OCI-LY1 (cell line): ENCODE results near the gene ZSWIM3.

Experiments
- EZH2 ChIP-seq: fragments of 200-600 bp; sonication (generic), shearing (Covaris generic); IDR thresholded peaks from 2 replicates; pipeline ENCODE4 v1.8.0; 2017; ENCODE audit warnings: borderline replicate concordance, mixed run types, mild to moderate bottlenecking, antibody characterized with exemption, low read length, moderate library complexity, mixed read lengths
- TF ChIP-seq, protein P1 (sequence below): fragments of 200-600 bp; sonication (generic), shearing (Covaris generic); IDR thresholded peaks from 2 replicates; pipeline ENCODE4 v1.5.1; 2017; ENCODE audit warnings: mild to moderate bottlenecking, antibody characterized with exemption, low read length, moderate library complexity, mixed read lengths

DNA sequence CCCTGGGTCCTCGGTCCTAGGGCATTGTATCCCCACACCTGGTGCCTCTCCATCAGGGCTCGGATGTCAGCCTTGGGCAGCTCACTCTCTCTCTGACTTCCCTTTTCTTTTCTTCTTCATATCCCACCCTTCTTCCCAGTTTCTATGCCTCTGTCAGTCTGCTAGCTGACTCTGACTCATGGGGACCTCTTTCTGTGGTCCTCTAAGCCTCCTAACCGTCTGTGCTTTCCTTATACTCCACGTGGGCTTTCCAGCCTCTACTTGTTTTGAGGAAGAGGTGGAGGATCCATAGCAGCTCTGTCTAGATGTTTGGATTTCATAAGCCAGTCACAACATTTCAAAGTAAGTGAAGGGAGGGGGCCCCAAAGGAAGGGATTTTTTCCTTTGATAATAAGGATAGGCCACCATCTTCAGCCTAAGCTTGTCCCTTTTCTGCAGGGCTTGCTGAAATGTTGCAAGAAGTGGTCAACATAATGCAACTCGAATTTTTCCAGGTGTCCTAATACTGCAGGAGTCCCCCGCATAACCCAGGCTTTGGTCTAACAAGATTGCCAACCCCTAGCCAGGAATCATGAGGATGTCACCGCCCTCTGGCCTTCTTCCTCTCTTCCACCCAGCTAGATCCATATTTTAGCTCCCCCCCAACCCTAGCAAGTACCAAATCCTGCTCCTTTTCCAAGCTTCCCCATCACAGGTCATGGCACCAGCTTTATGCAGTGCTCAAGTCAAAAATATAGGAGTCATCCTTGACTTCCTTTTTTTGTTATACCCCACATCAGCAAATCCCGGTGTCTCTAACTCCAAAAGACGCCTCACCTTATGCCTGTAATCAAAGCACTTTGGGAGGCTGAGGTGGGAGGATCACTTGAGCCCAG lies 63.3 kb downstream of the ZSWIM3 start:
- TF ChIP-seq, protein P1, sequence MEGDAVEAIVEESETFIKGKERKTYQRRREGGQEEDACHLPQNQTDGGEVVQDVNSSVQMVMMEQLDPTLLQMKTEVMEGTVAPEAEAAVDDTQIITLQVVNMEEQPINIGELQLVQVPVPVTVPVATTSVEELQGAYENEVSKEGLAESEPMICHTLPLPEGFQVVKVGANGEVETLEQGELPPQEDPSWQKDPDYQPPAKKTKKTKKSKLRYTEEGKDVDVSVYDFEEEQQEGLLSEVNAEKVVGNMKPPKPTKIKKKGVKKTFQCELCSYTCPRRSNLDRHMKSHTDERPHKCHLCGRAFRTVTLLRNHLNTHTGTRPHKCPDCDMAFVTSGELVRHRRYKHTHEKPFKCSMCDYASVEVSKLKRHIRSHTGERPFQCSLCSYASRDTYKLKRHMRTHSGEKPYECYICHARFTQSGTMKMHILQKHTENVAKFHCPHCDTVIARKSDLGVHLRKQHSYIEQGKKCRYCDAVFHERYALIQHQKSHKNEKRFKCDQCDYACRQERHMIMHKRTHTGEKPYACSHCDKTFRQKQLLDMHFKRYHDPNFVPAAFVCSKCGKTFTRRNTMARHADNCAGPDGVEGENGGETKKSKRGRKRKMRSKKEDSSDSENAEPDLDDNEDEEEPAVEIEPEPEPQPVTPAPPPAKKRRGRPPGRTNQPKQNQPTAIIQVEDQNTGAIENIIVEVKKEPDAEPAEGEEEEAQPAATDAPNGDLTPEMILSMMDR, result no peak
- TF ChIP-seq EZH2, result no peak
